Kidney (tissue), 14 donors: Measurements from ENCODE around the gene PNP. TPM values are rescaled to one million over a fixed set of nuclear protein-coding genes. Genes with fewer than 3 reads are reported as not detected.

ENCODE experiments used
- DNase-seq, 5 donors: peaks; one replicate each; pipeline ENCODE4 v3.0.0-alpha.2; 2013 to 2020
- FAIRE-seq: peaks from 2 replicates; lab custom pipeline; 2012; peaks lifted over from hg19 to GRCh38; lab: Jason Lieb, UNC
- H3K27ac ChIP-seq, 2 donors: one replicate each; pipeline ENCODE4 v1.7.0; 2013; ENCODE audit warnings: low read depth in 2 of 2, low read length in 2 of 2, inconsistent platforms in 1 of 2
- H3K27me3 ChIP-seq: one replicate; pipeline ENCODE4 v1.7.1; 2013; ENCODE audit warnings: low read length, inconsistent platforms; ENCODE audit not compliant: control insufficient read depth, insufficient read depth
- H3K36me3 ChIP-seq, 3 donors: one replicate each; pipeline versions ENCODE4 v1.7.0 to v1.7.1; 2013; ENCODE audit warnings: low read length in 3 of 3, control low read depth in 1 of 3, inconsistent platforms in 1 of 3; ENCODE audit not compliant: insufficient read depth in 3 of 3, control insufficient read depth in 2 of 3
- H3K4me1 ChIP-seq, 3 donors: one replicate each; pipeline versions ENCODE4 v1.7.0 to v1.7.1; 2013; ENCODE audit warnings: low read length in 3 of 3, inconsistent platforms in 1 of 3, low read depth in 1 of 3; ENCODE audit not compliant: control insufficient read depth in 2 of 3, insufficient read depth in 2 of 3
- H3K4me3 ChIP-seq, 3 donors: one replicate each; pipeline versions ENCODE4 v1.7.0 to v1.8.1; 2013; ENCODE audit warnings: low read length in 3 of 3, control low read depth in 1 of 3, inconsistent platforms in 1 of 3
- H3K9ac ChIP-seq, 3 donors: one replicate each; pipeline versions ENCODE4 v1.7.0 to v1.7.1; 2013; ENCODE audit warnings: low read length in 3 of 3, control low read depth in 1 of 3, inconsistent platforms in 1 of 3
- H3K9me3 ChIP-seq, 3 donors: one replicate each; pipeline versions ENCODE4 v1.7.0 to v1.7.1; 2013; ENCODE audit warnings: low read length in 3 of 3, control low read depth in 1 of 3, inconsistent platforms in 1 of 3; ENCODE audit not compliant: control insufficient read depth in 2 of 3, insufficient read depth in 1 of 3
- intact Hi-C: fragments of 100-400 bp; cut with DNase I; formaldehyde crosslinking; loops from one replicate; pipeline ENCODE4 v1.11.1; 2022
- polyA plus RNA-seq: library from polyadenylated mRNA; stranded (reverse); fragments of 350-450 nt; fragmentation: Illumina TruSeq; extraction: RNeasy Lipid Tissue Mini Kit (QIAGEN cat#74804); gene quantifications from one replicate; pipeline ENCODE4 v1.2.3, GENCODE V29; 2014; ENCODE audit warnings: low read depth, low replicate concordance; ENCODE audit not compliant: insufficient read depth
- total RNA-seq: library from RNA; stranded (reverse); fragmentation: NEBNext Ultra II Directional; extraction: Animal tissue kit (Norgen Biotek cat#: 25700); gene quantifications from one replicate; pipeline ENCODE4 v1.2.1, GENCODE V29; 2021
- TF ChIP-seq, protein P1 (sequence below): IDR thresholded peaks from 3 replicates; pipeline ENCODE4 v1.5.1; 2012; ENCODE audit warnings: mild to moderate bottlenecking, moderate library complexity, borderline replicate concordance; ENCODE audit not compliant: insufficient read depth; ENCODE audit errors: extremely low read depth
- donor health status: control.
- donor health status: control.
- donor health status: control.
- donor health status: control.
- donor health status: control.
- donor health status: DM: yes; HTN: yes; CAD: no.
- donor health status: Normal renal cell carcinoma (clear cell type).

Gene PNP
- total and polyA plus RNA-seq, 2 donors from 2014 or later, result 80.7 to 183 TPM

DNA sequence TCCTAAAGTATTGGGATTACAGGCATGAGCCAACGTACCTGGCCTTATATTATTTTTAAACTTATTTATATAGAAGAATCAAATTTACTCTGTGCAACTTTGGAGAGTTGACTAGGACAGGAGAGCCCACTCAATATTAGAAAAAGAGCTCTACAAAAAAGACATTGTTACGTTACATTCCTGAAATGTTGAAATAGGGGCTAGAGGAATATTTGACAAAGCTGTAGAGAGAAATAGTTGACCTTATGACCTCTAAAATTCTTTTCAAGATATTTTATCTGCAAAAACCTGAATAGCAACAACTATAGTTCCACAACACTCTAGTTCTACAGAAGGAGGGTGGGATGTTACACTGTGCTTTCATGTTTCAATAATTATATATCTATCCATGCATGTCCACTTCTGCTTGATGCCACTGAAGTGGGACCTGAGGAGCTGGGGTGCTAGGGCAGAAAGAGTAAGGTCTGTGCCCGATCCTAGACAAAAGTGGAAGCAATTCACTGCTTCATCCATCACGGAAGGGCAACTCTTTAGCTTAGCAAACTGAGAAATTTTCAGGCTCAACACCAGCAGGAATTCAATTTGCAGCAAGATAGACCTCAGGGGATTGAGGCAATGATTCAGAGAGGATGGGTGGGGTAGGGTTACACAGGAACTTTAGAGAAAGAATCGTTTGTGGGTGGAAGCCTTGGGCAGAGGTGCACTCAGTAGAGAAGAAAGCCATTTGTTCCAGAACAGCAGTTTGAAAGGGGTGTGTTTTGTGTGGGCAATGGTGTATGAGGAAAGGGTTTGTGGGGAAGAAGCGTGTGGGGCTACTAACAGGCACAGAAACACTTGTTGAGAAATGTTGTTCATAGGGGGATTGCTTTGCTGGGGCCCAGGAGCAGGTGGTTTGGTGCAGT is 20.1 kb downstream of the PNP start:
- Histone ChIP-seq H3K4me3 (no peak overlapping the region), H3K27ac (no peak overlapping the region), H3K27me3 (no peaks in the 10 kb centered on the region), H3K9ac (no peak overlapping the region), H3K9me3 (no peaks in the 10 kb centered on the region), H3K36me3 (no peaks in the 10 kb centered on the region), H3K4me1 (no peaks in the 10 kb centered on the region)
- intact Hi-C loops, result no loop called here
- TF ChIP-seq, protein P1, sequence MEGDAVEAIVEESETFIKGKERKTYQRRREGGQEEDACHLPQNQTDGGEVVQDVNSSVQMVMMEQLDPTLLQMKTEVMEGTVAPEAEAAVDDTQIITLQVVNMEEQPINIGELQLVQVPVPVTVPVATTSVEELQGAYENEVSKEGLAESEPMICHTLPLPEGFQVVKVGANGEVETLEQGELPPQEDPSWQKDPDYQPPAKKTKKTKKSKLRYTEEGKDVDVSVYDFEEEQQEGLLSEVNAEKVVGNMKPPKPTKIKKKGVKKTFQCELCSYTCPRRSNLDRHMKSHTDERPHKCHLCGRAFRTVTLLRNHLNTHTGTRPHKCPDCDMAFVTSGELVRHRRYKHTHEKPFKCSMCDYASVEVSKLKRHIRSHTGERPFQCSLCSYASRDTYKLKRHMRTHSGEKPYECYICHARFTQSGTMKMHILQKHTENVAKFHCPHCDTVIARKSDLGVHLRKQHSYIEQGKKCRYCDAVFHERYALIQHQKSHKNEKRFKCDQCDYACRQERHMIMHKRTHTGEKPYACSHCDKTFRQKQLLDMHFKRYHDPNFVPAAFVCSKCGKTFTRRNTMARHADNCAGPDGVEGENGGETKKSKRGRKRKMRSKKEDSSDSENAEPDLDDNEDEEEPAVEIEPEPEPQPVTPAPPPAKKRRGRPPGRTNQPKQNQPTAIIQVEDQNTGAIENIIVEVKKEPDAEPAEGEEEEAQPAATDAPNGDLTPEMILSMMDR, result no peak
- no peak for FAIRE-seq
- DNase-seq, result peak in 3 of 5 donors; percentile 44 to 78 (median 73)

DNA sequence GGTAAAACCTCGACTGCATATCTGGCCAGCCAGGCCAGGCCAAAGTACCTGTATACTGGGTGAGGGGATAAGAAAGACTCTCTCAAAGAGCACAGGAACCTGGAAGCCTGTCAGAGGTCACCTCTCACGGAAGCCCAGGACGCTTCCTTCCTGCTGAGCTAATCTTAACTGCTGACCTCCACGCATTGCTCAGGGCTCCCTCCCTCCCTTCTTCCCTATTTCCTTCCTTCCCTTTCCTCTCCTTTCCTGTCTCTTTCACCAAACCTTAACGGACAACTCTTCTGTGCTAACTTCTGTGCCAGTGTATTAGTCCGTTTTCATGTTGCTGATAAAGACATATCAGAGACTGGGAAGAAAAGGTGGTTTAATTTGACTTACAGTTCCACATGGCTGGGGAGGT is 21.4 kb downstream of the PNP start:
- no peaks in the 10 kb centered on the region for H3K27me3 ChIP-seq
- no peak overlapping the region for H3K4me3 ChIP-seq
- no peaks in the 10 kb centered on the region for H3K36me3 ChIP-seq
- no peaks in the 10 kb centered on the region for H3K4me1 ChIP-seq
- H3K9ac ChIP-seq, result no peak overlapping the region
- intact Hi-C loops, result no loop called here
- DNase-seq, result no peak
- FAIRE-seq, result no peak
- H3K27ac ChIP-seq, result no peak overlapping the region
- TF ChIP-seq, protein P1, result no peak
- no peaks in the 10 kb centered on the region for H3K9me3 ChIP-seq

GRCh38 chr14:20492486-20492885 is 23.3 kb downstream of the PNP start:
- DNase-seq (no peak), FAIRE-seq (no peak)
- Histone ChIP-seq H3K27me3 (no peaks in the 10 kb centered on the region), H3K9ac (no peak overlapping the region), H3K36me3 (no peaks in the 10 kb centered on the region), H3K27ac (no peak overlapping the region), H3K4me1 (no peaks in the 10 kb centered on the region), H3K9me3 (no peaks in the 10 kb centered on the region), H3K4me3 (no peak overlapping the region)
- TF ChIP-seq, protein P1, result no peak
- intact Hi-C loops, result no loop called here
